K562 (cell line): ENCODE data around the gene CMIP. TPM values are rescaled to one million over a fixed set of nuclear protein-coding genes. Genes with fewer than 3 reads are reported as not detected.

Experiments used
- ATAC-seq: fragments of 200-7000 bp; cut with Tn5 transposase; 3 replicates; pipeline ENCODE4 v1.9.1; 2020; ENCODE audit warnings: moderate library complexity
- BruUV-seq: library from RNA; stranded (reverse); fragments of 400-500 nt; replicated peaks from 2 replicates; lab custom pipeline; 2021; lab: Mats Ljungman, UMichigan
- CTCF ChIA-PET: fragments of 300-600 bp; formaldehyde crosslinking; extraction: SDS; loops from one replicate; lab custom pipeline; 2021; ENCODE audit warnings: low intra/inter-chr PET ratio; lab: Yijun Ruan, JAX
- POLR2A ChIA-PET: fragments of 300-600, 350-650 bp; sonication (Branson Sonifier 250); formaldehyde crosslinking; extraction: SDS; loops from one replicate; lab custom pipeline; 2021; ENCODE audit warnings: antibody characterized with exemption, inconsistent platforms; lab: Yijun Ruan, JAX
- DNase-seq, 4 experiments: peaks; one replicate each; pipeline versions ENCODE4 v3.0.0 to v3.0.0-alpha.2; 2011 to 2018; ENCODE audit warnings: low spot score in 3 of 4, mixed read lengths in 3 of 4; ENCODE audit errors: extremely low read depth in 1 of 4
- FAIRE-seq: peaks from 2 replicates; lab custom pipeline; 2011; peaks lifted over from hg19 to GRCh38; lab: Jason Lieb, UNC
- H2AFZ ChIP-seq: 2 replicates; pipeline ENCODE4 v1.6.0; 2011; ENCODE audit warnings: low read depth, low read length, control low read depth, inconsistent platforms
- H3K27ac ChIP-seq: fragments of 200-600 bp; 3 replicates; pipeline ENCODE4 v1.8.0; 2011; ENCODE audit warnings: low read depth, mild to moderate bottlenecking, control low read depth, inconsistent platforms, low read length, moderate library complexity, mixed read lengths; ENCODE audit errors: extremely low read depth
- H3K27me3 ChIP-seq, 2 experiments: fragments of 300-600 bp in 1 of 2; 2 replicates in 1 of 2; 3 replicates in 1 of 2; pipeline versions ENCODE4 v1.6.0 to v1.8.0; 2011; ENCODE audit warnings: inconsistent platforms in 2 of 2, low read length in 2 of 2, mild to moderate bottlenecking in 1 of 2, mixed read lengths in 1 of 2, moderate library complexity in 1 of 2; ENCODE audit not compliant: control insufficient read depth in 2 of 2, insufficient read depth in 2 of 2
- H3K36me3 ChIP-seq: fragments of 300-600 bp; 3 replicates; pipeline ENCODE4 v1.8.0; 2011; ENCODE audit warnings: mild to moderate bottlenecking, low read length, inconsistent platforms; ENCODE audit not compliant: control insufficient read depth, insufficient read depth
- H3K4me1 ChIP-seq, 2 experiments: fragments of 200-600 bp in 1 of 2; replicated peaks in 1 of 2; 2 replicates in 1 of 2; 3 replicates in 1 of 2; pipeline versions ENCODE4 v1.5.1 to v1.8.0; 2011; ENCODE audit warnings: inconsistent platforms in 2 of 2, low read length in 2 of 2, mild to moderate bottlenecking in 1 of 2, mixed read lengths in 1 of 2, moderate library complexity in 1 of 2; ENCODE audit not compliant: control insufficient read depth in 2 of 2, insufficient read depth in 2 of 2
- H3K4me2 ChIP-seq: 2 replicates; pipeline ENCODE4 v1.6.1; 2011; ENCODE audit warnings: low read length, control low read depth, inconsistent platforms, mixed read lengths; ENCODE audit not compliant: insufficient read depth
- H3K4me3 ChIP-seq: fragments of 200-600 bp; sonication (generic), shearing (Covaris generic); 2 replicates; pipeline ENCODE4 v1.5.1; 2016; ENCODE audit warnings: control low read depth, inconsistent platforms
- H3K79me2 ChIP-seq: fragments of 200-600 bp; 3 replicates; pipeline ENCODE4 v1.8.0; 2011; ENCODE audit warnings: low read length, inconsistent platforms; ENCODE audit not compliant: control insufficient read depth, insufficient read depth
- H3K9ac ChIP-seq, 2 experiments: 2 replicates each; pipeline versions ENCODE4 v1.6.0 to v1.6.1; 2011; ENCODE audit warnings: low read depth in 2 of 2, low read length in 2 of 2, control low read depth in 1 of 2, inconsistent platforms in 1 of 2, mild to moderate bottlenecking in 1 of 2, mixed read lengths in 1 of 2; ENCODE audit not compliant: insufficient read depth in 1 of 2
- H3K9me1 ChIP-seq: one replicate; pipeline ENCODE4 v1.6.0; 2011; ENCODE audit warnings: inconsistent platforms, mild to moderate bottlenecking, low read length, moderate library complexity; ENCODE audit not compliant: control insufficient read depth, insufficient read depth
- H3K9me3 ChIP-seq: replicated peaks from 2 replicates; pipeline ENCODE4 v1.5.1; 2011; ENCODE audit warnings: low read depth, low read length, inconsistent platforms; ENCODE audit not compliant: control insufficient read depth, insufficient read depth
- H4K20me1 ChIP-seq: replicated peaks from 2 replicates; pipeline ENCODE4 v1.6.1; 2011; ENCODE audit warnings: low read length, inconsistent platforms, mixed read lengths; ENCODE audit not compliant: control insufficient read depth, insufficient read depth
- ADNP ChIP-seq: fragments of 200-800 bp; sonication (Bioruptor generic); IDR thresholded peaks from 2 replicates; pipeline ENCODE4 v1.6.1; 2016; ENCODE audit warnings: missing genetic modification characterization, missing compliant biosample characterization
- BRD9 ChIP-seq: fragments of 450-650 bp; IDR thresholded peaks from 2 replicates; pipeline ENCODE4 v1.6.1; 2018; ENCODE audit warnings: low read depth; ENCODE audit not compliant: partially characterized antibody
- CC2D1A ChIP-seq: fragments of 450-650 bp; IDR thresholded peaks from 2 replicates; pipeline ENCODE4 v1.6.1; 2017; ENCODE audit warnings: mild to moderate bottlenecking
- KLF16 ChIP-seq: IDR thresholded peaks from 2 replicates; pipeline ENCODE4 v1.6.1; 2016; ENCODE audit warnings: antibody characterized with exemption
- NEUROD1 ChIP-seq: fragments of 150-350 bp; IDR thresholded peaks from 2 replicates; pipeline ENCODE4 v1.6.1; 2014; ENCODE audit warnings: borderline replicate concordance, low read length, low read depth; ENCODE audit not compliant: partially characterized antibody
- RBM39 ChIP-seq: fragments of 200-400 bp; formaldehyde crosslinking; optimal IDR thresholded peaks from 2 replicates; pipeline ENCODE3; 2018; ENCODE audit warnings: low read depth, low read length
- STAG1 ChIP-seq: sonication (generic); formaldehyde crosslinking; IDR thresholded peaks from 2 replicates; pipeline ENCODE4 v1.5.0; 2020; ENCODE audit warnings: missing genetic modification reagents, borderline replicate concordance
- SUPT5H ChIP-seq: fragments of 450-650 bp; IDR thresholded peaks from 2 replicates; pipeline ENCODE4 v1.6.1; 2016
- VEZF1 ChIP-seq: fragments of 200-800 bp; sonication (Bioruptor generic); IDR thresholded peaks from 2 replicates; pipeline ENCODE4 v1.6.1; 2017; ENCODE audit warnings: missing genetic modification characterization, missing compliant biosample characterization
- ZBED1 ChIP-seq: IDR thresholded peaks from 2 replicates; pipeline ENCODE4 v1.6.1; 2014
- ZNF280B ChIP-seq: fragments of 250-450 bp; sonication (Bioruptor Pico); IDR thresholded peaks from 2 replicates; pipeline ENCODE4 v1.5.1; 2021; ENCODE audit warnings: mild to moderate bottlenecking
- WGBS: fragments of 100-300 bp; shearing (Covaris generic); methylation state at CpG from one replicate; pipeline ENCODE4 v1.1.6; 2016; ENCODE audit warnings: low coverage, mixed read lengths; ENCODE audit not compliant: insufficient coverage; ENCODE audit errors: missing lambda C conversion rate; 5-methylcytosine and 5-hydroxymethylcytosine counted together
- in situ Hi-C: fragments of 300-500 bp; cut with MboI; formaldehyde crosslinking; loops from 4 replicates; pipeline ENCODE4 v1.15.0; 2018; ENCODE audit warnings: inconsistent platforms, mixed read lengths
- intact Hi-C: fragments of 100-400 bp; cut with micrococcal nuclease; formaldehyde crosslinking; loops from 2 replicates; pipeline ENCODE4 v1.14.2; 2022
- polyA plus RNA-seq, 8 experiments: library from polyadenylated mRNA; depleted of rRNA in 4 of 8; stranded (reverse) in 5 of 8; unstranded in 3 of 8; fragments of >200 nt; fragmentation: Nextera tagmentation in 2 of 8; fragmentation: Illumina TruSeq in 1 of 8; extraction: Ambion mirVana in 2 of 8; extraction: Trizol in 1 of 8; gene quantifications; 2 replicates each; pipeline versions ENCODE4 v1.2.1 to v1.2.3, GENCODE V29; 2011 to 2014; ENCODE audit warnings: inconsistent platforms in 1 of 8, missing spikeins in 1 of 8
- total RNA-seq, 7 experiments: library from RNA; depleted of rRNA in 6 of 7; stranded (reverse); fragments of >200 nt in 6 of 7; fragmentation: Illumina TruSeq in 2 of 7; extraction: Trizol in 2 of 7; gene quantifications; 2 replicates each; pipeline versions ENCODE4 v1.2.1 to v1.2.3, GENCODE V29; 2011 to 2021; ENCODE audit warnings: low replicate concordance in 1 of 7
- TF ChIP-seq, protein P1 (sequence below): fragments of 450-650 bp; IDR thresholded peaks from 2 replicates; pipeline ENCODE4 v1.6.1; 2017; ENCODE audit warnings: mild to moderate bottlenecking, moderate library complexity
- TF ChIP-seq, protein P2 (sequence below): fragments of 150-350 bp; conservative IDR thresholded peaks from 2 replicates; pipeline ENCODE4 v1.6.1; 2014; ENCODE audit warnings: low read length

Gene CMIP
- total and polyA plus RNA-seq, 9 of the 15 experiments (the other 6 are each of a cell fraction or from before 2014, with no cell fraction given) = 0.94 to 82.5 (median 10.3) TPM

DNA sequence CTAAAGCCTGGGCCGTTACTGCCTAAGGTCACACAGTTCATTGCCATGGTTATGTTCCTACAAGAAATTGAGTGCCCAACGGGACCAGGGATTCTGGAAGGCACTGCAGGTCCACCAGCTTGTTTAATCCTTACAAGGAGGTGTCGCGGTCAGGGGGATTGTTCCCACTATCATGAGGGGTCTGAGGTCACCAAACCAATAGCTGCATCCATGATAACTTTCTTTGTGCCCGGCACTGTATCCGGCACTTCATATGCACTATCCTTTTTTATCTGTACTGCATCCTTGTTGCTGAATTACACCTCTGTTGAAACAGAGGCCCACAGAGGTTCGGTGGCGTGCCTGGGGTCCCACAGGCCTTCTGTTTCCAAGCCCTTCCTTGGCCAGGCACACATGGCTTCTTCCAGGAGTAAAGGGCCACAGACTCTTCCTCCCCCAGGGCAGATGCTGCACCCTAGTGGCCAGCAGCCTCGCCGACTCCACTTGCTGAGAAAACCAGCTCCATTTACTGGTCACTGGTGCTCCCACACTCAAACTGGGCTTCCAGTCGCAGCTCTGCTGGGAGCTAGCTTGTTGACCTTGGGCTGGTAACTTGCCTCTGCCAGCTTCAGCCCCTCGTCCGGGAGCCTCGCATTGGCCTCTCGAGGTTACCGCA, 252.5 kb downstream of the CMIP start:
- POLR2A ChIA-PET = interaction anchor here (0.5 to 1.6 kb wide), 12 partner anchors 9 to 284 kb away, joined by 3 to 6 read pairs (median 3); no protein-coding TSS in a partner anchor
- Histone ChIP-seq H4K20me1 (no peaks in the 10 kb centered on the region), H3K4me2 (no peak overlapping the region), H3K4me3 (no peak overlapping the region), H3K36me3 (peaks cover 61% of the 10 kb centered on the region), H3K27me3 (no peaks in the 10 kb centered on the region), H3K9ac (no peak overlapping the region; a peak in 1 of 4 replicates), H3K9me1 (no peaks in the 10 kb centered on the region), H3K4me1 (peaks cover 2 to 18% of the 10 kb centered on the region in 2 experiments; a peak in 4 of 5 replicates), H3K27ac (no peak overlapping the region; the same call in 2 of the 3 replicates), H3K9me3 (no peaks in the 10 kb centered on the region), H3K79me2 (no peaks in the 10 kb centered on the region), H2AFZ (no peak overlapping the region)
- FAIRE-seq (peak; percentile 92), ATAC-seq (peak; percentile 93), DNase-seq (peak; percentile 57 to 83 (median 74))
- 59% methylated on average over 16 of the region's 16 CpGs for WGBS
- in situ Hi-C loops (loop anchor here (5.0 kb wide), 1 partner anchor 75 kb away; no protein-coding TSS in a partner anchor), intact Hi-C loops (loop anchor here (1.0 to 10.0 kb wide), 3 partner anchors 74 to 294 kb away; no protein-coding TSS in a partner anchor)
- BruUV-seq = no TSS peak
- CTCF ChIA-PET = interaction anchor here (2.0 to 3.6 kb wide), 2 partner anchors 73 to 293 kb away, joined by 11 to 42 read pairs; no protein-coding TSS in a partner anchor
- no peak for TF ChIP-seq ZNF280B (CRISPR knock-in tag)
- TF ChIP-seq SUPT5H = no peak
- TF ChIP-seq KLF16 = 0 out of 2 replicates have a peak, but pooled peaks have one; percentile 42
- TF ChIP-seq STAG1 = peak; percentile 85; the same call in 1 of the 2 replicates
- TF ChIP-seq NEUROD1 = no peak
- TF ChIP-seq ADNP (tag) = no peak
- TF ChIP-seq, protein P1, sequence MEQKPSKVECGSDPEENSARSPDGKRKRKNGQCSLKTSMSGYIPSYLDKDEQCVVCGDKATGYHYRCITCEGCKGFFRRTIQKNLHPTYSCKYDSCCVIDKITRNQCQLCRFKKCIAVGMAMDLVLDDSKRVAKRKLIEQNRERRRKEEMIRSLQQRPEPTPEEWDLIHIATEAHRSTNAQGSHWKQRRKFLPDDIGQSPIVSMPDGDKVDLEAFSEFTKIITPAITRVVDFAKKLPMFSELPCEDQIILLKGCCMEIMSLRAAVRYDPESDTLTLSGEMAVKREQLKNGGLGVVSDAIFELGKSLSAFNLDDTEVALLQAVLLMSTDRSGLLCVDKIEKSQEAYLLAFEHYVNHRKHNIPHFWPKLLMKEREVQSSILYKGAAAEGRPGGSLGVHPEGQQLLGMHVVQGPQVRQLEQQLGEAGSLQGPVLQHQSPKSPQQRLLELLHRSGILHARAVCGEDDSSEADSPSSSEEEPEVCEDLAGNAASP = no peak
- 0 out of 2 replicates have a peak, but pooled peaks have one; percentile 36 for TF ChIP-seq CC2D1A
- TF ChIP-seq VEZF1 (CRISPR knock-in tag) = no peak
- TF ChIP-seq BRD9 = no peak
- no peak for TF ChIP-seq RBM39
- TF ChIP-seq, protein P2, sequence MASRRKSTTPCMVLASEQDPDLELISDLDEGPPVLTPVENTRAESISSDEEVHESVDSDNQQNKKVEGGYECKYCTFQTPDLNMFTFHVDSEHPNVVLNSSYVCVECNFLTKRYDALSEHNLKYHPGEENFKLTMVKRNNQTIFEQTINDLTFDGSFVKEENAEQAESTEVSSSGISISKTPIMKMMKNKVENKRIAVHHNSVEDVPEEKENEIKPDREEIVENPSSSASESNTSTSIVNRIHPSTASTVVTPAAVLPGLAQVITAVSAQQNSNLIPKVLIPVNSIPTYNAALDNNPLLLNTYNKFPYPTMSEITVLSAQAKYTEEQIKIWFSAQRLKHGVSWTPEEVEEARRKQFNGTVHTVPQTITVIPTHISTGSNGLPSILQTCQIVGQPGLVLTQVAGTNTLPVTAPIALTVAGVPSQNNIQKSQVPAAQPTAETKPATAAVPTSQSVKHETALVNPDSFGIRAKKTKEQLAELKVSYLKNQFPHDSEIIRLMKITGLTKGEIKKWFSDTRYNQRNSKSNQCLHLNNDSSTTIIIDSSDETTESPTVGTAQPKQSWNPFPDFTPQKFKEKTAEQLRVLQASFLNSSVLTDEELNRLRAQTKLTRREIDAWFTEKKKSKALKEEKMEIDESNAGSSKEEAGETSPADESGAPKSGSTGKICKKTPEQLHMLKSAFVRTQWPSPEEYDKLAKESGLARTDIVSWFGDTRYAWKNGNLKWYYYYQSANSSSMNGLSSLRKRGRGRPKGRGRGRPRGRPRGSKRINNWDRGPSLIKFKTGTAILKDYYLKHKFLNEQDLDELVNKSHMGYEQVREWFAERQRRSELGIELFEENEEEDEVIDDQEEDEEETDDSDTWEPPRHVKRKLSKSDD = no peak
- no peak for TF ChIP-seq ZBED1
